Vagina (tissue), 2 donors: ENCODE data around the gene NDNF.

Source experiments
- POLR2A ChIP-seq, 2 donors: fragments of 450-650 bp; IDR thresholded peaks; one replicate each; pipeline ENCODE4 v1.6.1; 2017; ENCODE audit warnings: antibody characterized with exemption in 2 of 2, mild to moderate bottlenecking in 2 of 2, moderate library complexity in 2 of 2
- POLR2AphosphoS5 ChIP-seq, 2 donors: sonication (generic); formaldehyde crosslinking; IDR thresholded peaks; one replicate each; pipeline ENCODE4 v1.9.0; 2017; ENCODE audit warnings: antibody characterized with exemption in 2 of 2, mild to moderate bottlenecking in 2 of 2, low read depth in 1 of 2; ENCODE audit not compliant: insufficient read depth in 1 of 2
- TF ChIP-seq, protein P1 (sequence below), 3 experiments: fragments of 450-650 bp in 2 of 3; fragments of 200-600 bp in 1 of 3; sonication (generic) in 1 of 3; IDR thresholded peaks; one replicate each; pipeline ENCODE4 v1.5.1; 2017 to 2019; ENCODE audit warnings: antibody characterized with exemption in 3 of 3, mild to moderate bottlenecking in 2 of 3, moderate library complexity in 2 of 3

DNA sequence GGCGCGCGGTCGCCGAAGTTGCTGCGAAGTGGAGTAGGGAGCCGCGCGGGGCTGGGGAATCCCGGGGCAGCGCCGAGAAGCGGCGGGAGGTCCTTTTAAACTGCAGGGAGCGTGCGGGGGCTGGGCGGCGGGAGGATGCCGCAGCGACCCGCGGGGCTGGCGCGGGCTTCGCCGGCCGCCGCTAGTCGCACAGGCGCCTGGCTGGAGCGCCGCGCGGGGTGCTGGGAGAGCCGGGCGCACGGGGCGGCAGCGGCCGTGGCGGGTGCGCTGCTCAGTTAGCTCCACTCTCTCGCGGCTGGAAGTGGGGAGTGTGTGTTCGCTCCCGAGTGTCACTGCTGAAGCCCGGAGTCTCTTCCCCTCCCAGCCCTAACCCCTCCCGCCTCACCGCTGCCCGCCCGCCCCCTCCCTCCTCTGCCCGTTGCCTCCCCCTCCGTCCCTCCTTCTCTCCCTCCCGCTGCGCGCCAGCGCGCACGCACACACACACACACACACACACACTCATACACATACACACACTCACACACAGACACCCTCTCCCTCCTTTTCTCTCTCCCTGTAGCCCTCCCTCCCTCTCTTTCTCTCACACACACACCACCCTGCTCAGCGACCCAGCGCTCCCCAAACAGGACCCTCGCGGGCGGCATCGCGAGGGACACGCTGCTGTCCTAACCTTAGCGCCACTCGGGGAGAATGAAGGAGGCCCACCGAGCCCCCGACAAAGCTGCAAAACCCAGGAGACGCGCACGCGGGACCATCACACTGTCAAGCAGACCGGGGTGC, at the start of gene NDNF:
- TF ChIP-seq, protein P1, sequence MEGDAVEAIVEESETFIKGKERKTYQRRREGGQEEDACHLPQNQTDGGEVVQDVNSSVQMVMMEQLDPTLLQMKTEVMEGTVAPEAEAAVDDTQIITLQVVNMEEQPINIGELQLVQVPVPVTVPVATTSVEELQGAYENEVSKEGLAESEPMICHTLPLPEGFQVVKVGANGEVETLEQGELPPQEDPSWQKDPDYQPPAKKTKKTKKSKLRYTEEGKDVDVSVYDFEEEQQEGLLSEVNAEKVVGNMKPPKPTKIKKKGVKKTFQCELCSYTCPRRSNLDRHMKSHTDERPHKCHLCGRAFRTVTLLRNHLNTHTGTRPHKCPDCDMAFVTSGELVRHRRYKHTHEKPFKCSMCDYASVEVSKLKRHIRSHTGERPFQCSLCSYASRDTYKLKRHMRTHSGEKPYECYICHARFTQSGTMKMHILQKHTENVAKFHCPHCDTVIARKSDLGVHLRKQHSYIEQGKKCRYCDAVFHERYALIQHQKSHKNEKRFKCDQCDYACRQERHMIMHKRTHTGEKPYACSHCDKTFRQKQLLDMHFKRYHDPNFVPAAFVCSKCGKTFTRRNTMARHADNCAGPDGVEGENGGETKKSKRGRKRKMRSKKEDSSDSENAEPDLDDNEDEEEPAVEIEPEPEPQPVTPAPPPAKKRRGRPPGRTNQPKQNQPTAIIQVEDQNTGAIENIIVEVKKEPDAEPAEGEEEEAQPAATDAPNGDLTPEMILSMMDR (IDR thresholded peaks at IDR 0.05) = no peak
- no peak for TF ChIP-seq POLR2AphosphoS5 (IDR thresholded peaks at IDR 0.05; ENCODE audit: insufficient read depth in 1 of 2, low read depth in 1 of 2)
- no peak for TF ChIP-seq POLR2A (IDR thresholded peaks at IDR 0.05)
